Peyer's patch (tissue), 4 donors: ENCODE results near the gene YIF1A. TPM values are rescaled to one million over a fixed set of nuclear protein-coding genes. Genes with fewer than 3 reads are reported as not detected.
"Not testable (repeated sequence)": the region's sequence is repeated elsewhere in the genome, so short reads cannot be mapped to it uniquely, and the experiment has no call there.

ENCODE experiments used
- DNase-seq, 3 donors: peaks; one replicate each; pipeline ENCODE4 v3.0.0-alpha.2; 2017 to 2019
- H3K27ac ChIP-seq, 4 donors: fragments of 200-600 bp; sonication (generic); one replicate each; pipeline ENCODE4 v1.5.1; 2016 to 2019
- H3K27me3 ChIP-seq, 2 donors: fragments of 200-600 bp; sonication (generic); one replicate each; pipeline ENCODE4 v1.5.1; 2019
- H3K36me3 ChIP-seq, 3 donors: fragments of 200-600 bp; sonication (generic); one replicate each; pipeline ENCODE4 v1.5.1; 2016 to 2019
- H3K4me1 ChIP-seq, 4 donors: fragments of 200-600 bp; sonication (generic); one replicate each; pipeline ENCODE4 v1.5.1; 2016 to 2019
- H3K4me3 ChIP-seq, 4 donors: fragments of 200-600 bp; sonication (generic); 1 replicate in 3 of 4; 2 replicates in 1 of 4; pipeline ENCODE4 v1.5.1; 2016 to 2019; ENCODE audit warnings: mild to moderate bottlenecking in 1 of 4
- H3K9me3 ChIP-seq, 4 donors: fragments of 200-600 bp; sonication (generic); one replicate each; pipeline ENCODE4 v1.5.1; 2016 to 2019; ENCODE audit warnings: mild to moderate bottlenecking in 1 of 4
- CTCF ChIP-seq, 6 experiments: fragments of 450-650 bp in 4 of 6; fragments of 200-600 bp in 2 of 6; sonication (generic) in 1 of 6; IDR thresholded peaks; one replicate each; pipeline ENCODE4 v1.5.1; 2017 to 2019; ENCODE audit warnings: antibody characterized with exemption in 6 of 6, mild to moderate bottlenecking in 3 of 6, moderate library complexity in 1 of 6
- POLR2A ChIP-seq, 2 donors: fragments of 450-650 bp; IDR thresholded peaks; one replicate each; pipeline ENCODE4 v1.5.1; 2017; ENCODE audit warnings: antibody characterized with exemption in 2 of 2, mild to moderate bottlenecking in 2 of 2, moderate library complexity in 2 of 2
- total RNA-seq, 4 donors: library from RNA; depleted of rRNA; stranded (reverse); fragments of >200 nt; gene quantifications; one replicate each; pipeline ENCODE4 v1.1.0, GENCODE V29; 2016

The YIF1A gene
- total RNA-seq, 4 donors from 2014 or later = 52.0 to 132 (median 115) TPM

- Histone ChIP-seq H3K27me3 (no peaks in the 10 kb centered on the region), H3K9me3 (no peaks in the 10 kb centered on the region), H3K4me1 (peaks cover 0 to 33% (median 11%) of the 10 kb centered on the region in 4 donors), H3K36me3 (no peaks in the 10 kb centered on the region), H3K4me3 (no peak overlapping the region), H3K27ac (no peak overlapping the region)
- TF ChIP-seq CTCF (IDR thresholded peaks at IDR 0.05) = no peak
- TF ChIP-seq POLR2A (IDR thresholded peaks at IDR 0.05) = no peak
- DNase-seq = no peak
Observed at GRCh38 chr11:66322732-66323427, 33.9 kb upstream of the YIF1A start.

DNA sequence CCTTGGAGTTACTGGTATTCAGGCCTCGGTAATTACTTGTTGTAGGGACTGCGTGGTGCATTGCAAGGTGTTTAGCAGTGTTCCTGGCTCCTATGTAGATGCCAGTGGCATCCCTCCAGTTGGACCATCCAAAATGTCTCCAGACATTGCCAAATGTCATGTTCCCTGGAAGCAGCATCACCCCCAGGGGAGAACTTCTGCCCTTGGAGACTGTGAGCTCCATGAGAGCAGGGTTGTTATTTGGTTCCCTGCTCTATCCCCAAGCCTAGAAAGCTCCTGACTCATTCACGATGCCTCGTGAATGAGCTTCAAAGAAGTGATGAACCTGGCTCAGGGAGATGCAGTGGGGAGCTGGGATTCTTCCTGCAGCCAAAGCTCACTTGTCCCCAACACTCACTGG lies 32.7 kb upstream of the YIF1A start:
- Histone ChIP-seq H3K4me3 (no peak overlapping the region), H3K4me1 (peaks cover 0 to 30% (median 14%) of the 10 kb centered on the region in 4 donors), H3K36me3 (no peaks in the 10 kb centered on the region), H3K27ac (no peak overlapping the region), H3K27me3 (no peaks in the 10 kb centered on the region), H3K9me3 (no peaks in the 10 kb centered on the region)
- TF ChIP-seq CTCF (IDR thresholded peaks at IDR 0.05) (no peak), POLR2A (IDR thresholded peaks at IDR 0.05) (no peak)
- no peak for DNase-seq

- DNase-seq, H3K4me3 ChIP-seq, H3K9me3 ChIP-seq, H3K36me3 ChIP-seq, H3K27ac ChIP-seq, H3K27me3 ChIP-seq: not testable (repeated sequence)
- peaks cover 0 to 29% (median 14%) of the 10 kb centered on the region in 4 donors for H3K4me1 ChIP-seq
Observed at GRCh38 chr11:66320748-66321147, 31.8 kb upstream of the YIF1A start.

GRCh38 chr11:66320289-66320688 lies 31.3 kb upstream of the YIF1A start:
- not testable (repeated sequence) for H3K9me3 ChIP-seq, DNase-seq, H3K36me3 ChIP-seq, H3K4me3 ChIP-seq, H3K27ac ChIP-seq, H3K27me3 ChIP-seq
- peaks cover 0 to 29% (median 14%) of the 10 kb centered on the region in 4 donors for H3K4me1 ChIP-seq

DNA sequence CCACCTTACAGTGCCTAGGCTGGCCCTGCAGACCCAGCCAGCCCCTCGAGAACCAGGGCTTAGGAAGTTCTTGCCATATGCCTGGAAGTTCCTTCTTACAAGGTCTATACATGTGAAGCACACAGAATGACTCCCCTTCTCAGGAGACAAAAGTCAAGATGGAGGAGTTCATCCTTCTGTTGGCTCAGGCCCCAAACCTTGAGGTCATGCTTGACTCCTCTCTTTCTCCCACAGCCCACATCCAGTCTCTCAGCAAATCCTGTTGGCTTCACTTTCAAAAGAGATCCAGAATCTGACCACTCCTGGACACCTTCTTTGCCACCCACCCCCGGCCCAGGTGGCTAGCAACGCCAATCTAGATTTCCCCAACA lies 29.6 kb upstream of the YIF1A start:
- TF ChIP-seq POLR2A (IDR thresholded peaks at IDR 0.05) = no peak
- no peak for TF ChIP-seq CTCF (IDR thresholded peaks at IDR 0.05)
- H3K4me1 ChIP-seq = peaks cover 0 to 42% (median 15%) of the 10 kb centered on the region in 4 donors

DNA sequence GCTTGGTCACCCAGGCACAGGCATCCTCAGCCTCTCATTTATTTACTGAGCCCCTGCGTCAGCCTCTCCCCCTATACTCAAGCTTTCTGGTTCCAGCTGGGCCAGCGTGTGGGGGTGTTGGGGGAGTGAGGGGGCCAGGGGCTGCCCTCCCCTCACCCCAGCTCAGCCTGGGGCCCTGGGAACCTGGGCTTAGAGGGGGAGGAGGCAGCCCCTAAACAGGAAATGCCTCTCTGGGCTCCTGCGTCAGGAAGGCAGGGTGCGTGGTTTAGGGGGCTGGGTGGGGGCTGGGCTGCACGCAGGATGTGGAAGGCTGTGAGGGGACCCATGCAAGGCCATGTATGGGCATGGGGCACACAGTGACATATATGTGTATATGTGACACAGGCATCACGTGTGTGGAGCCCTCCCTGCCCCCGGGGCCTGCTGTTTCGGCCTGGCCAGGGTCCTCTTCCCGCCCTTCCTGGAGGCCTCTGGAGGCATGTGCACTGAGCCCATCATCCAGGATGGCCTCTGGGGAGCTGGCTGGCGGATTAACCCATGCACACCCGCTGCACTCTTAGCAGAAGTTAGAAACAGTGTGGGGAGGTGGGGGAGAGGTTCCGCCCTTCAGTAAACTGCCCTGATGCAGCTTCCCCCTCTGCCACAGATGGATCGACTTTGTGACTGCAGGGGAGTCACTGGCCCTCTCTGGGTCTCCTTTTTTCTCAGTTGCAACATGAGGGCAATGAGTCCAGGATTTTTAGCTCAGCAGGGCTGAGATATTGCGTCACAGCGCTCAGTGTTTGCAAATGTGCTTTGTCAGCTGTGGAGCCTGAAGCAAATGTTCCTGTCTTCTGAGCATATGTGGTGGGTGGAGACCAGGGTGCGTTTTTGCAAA lies 29.0 kb upstream of the YIF1A start:
- Histone ChIP-seq H3K4me3 (peak overlapping the region in 1 of 4 donors; percentile 52), H3K36me3 (no peaks in the 10 kb centered on the region), H3K9me3 (no peaks in the 10 kb centered on the region), H3K4me1 (peaks cover 4 to 48% (median 20%) of the 10 kb centered on the region in 4 donors), H3K27ac (peak overlapping the region; percentile 73 to 91 (median 83)), H3K27me3 (no peaks in the 10 kb centered on the region)
- TF ChIP-seq POLR2A (IDR thresholded peaks at IDR 0.05) (no peak), CTCF (IDR thresholded peaks at IDR 0.05) (no peak)
- peak in 2 of 3 donors; percentile 76 to 83 for DNase-seq

More for the DNA sequence above, 29.6 kb upstream of the YIF1A start:
- Histone ChIP-seq H3K4me3 (no peak overlapping the region), H3K27me3 (no peaks in the 10 kb centered on the region), H3K36me3 (no peaks in the 10 kb centered on the region), H3K27ac (peak overlapping the region; percentile 73 to 91 (median 83)), H3K9me3 (no peaks in the 10 kb centered on the region)
- DNase-seq = no peak
